ENCODE data around the gene PCGF1.

GRCh38 chr2:74556159-74556558 is 48.7 kb upstream of the PCGF1 start:
- TF ChIP-seq POLR2A (IDR thresholded peaks at IDR 0.05; ENCODE audit: low read depth, low read length) = no peak
- no peak for TF ChIP-seq POLR2AphosphoS5 (IDR thresholded peaks at IDR 0.05; ENCODE audit: low read depth, low read length)
- TF ChIP-seq SPI1 (IDR thresholded peaks at IDR 0.05; ENCODE audit: low read depth, low read length) = no peak
- no peak for TF ChIP-seq PAX5 (IDR thresholded peaks at IDR 0.05; ENCODE audit: insufficient read depth, low read length, severe bottlenecking)
- TF ChIP-seq TAF1 (IDR thresholded peaks at IDR 0.05; ENCODE audit: low read depth, low read length) = no peak
- no peak for TF ChIP-seq POU2F2 (IDR thresholded peaks at IDR 0.05; ENCODE audit: low read depth, low read length)
